ENCODE measurements around the gene PDE4D.
A peak's percentile ranks its signal among the peaks of the same experiment; 100 is the strongest.

PDE4D gene

GRCh38 chr5:59830536-59831200 lies 62.9 kb downstream of the PDE4D start:
- DNase-seq: no peak
- Mint-ChIP-seq H3K27ac (no peak overlapping the region), H3K4me1 (no peaks in the 10 kb centered on the region), H3K36me3 (no peaks in the 10 kb centered on the region), H3K27me3 (no peaks in the 10 kb centered on the region), H3K9me3 (no peaks in the 10 kb centered on the region), H3K4me3 (no peak overlapping the region)
- no peak for ATAC-seq (replicated peaks)

- Mint-ChIP-seq H3K4me3 (no peak overlapping the region), H3K9me3 (no peaks in the 10 kb centered on the region), H3K36me3 (no peaks in the 10 kb centered on the region), H3K27me3 (no peaks in the 10 kb centered on the region), H3K4me1 (no peaks in the 10 kb centered on the region), H3K27ac (no peak overlapping the region)
- DNase-seq (no peak), ATAC-seq (replicated peaks) (no peak)
These were observed 63.6 kb downstream of the PDE4D start for GRCh38 chr5:59829922-59830321.

GRCh38 chr5:59829386-59829785 lies 64.1 kb downstream of the PDE4D start:
- no peak overlapping the region for H3K4me3 Mint-ChIP-seq
- DNase-seq (no peak), ATAC-seq (replicated peaks) (no peak)
- H3K36me3 Mint-ChIP-seq: no peaks in the 10 kb centered on the region
- no peaks in the 10 kb centered on the region for H3K4me1 Mint-ChIP-seq
- no peak overlapping the region for H3K27ac Mint-ChIP-seq
- H3K9me3 Mint-ChIP-seq: no peaks in the 10 kb centered on the region
- no peaks in the 10 kb centered on the region for H3K27me3 Mint-ChIP-seq

- Mint-ChIP-seq H3K27me3 (no peaks in the 10 kb centered on the region), H3K4me1 (no peaks in the 10 kb centered on the region), H3K9me3 (no peaks in the 10 kb centered on the region), H3K4me3 (no peak overlapping the region), H3K36me3 (no peaks in the 10 kb centered on the region), H3K27ac (no peak overlapping the region)
- ATAC-seq (replicated peaks): no peak
- no peak for DNase-seq
These were observed 64.9 kb downstream of the PDE4D start for GRCh38 chr5:59828623-59829022.

- no peaks in the 10 kb centered on the region for H3K27me3 Mint-ChIP-seq
These were observed 66.5 kb downstream of the PDE4D start for GRCh38 chr5:59826996-59827395.

GRCh38 chr5:59823420-59823819 lies 70.1 kb downstream of the PDE4D start:
- H3K27ac Mint-ChIP-seq: no peak overlapping the region
- ATAC-seq (replicated peaks): no peak
- no peaks in the 10 kb centered on the region for H3K36me3 Mint-ChIP-seq
- no peaks in the 10 kb centered on the region for H3K4me1 Mint-ChIP-seq
- no peaks in the 10 kb centered on the region for H3K9me3 Mint-ChIP-seq
- no peak for DNase-seq
- H3K4me3 Mint-ChIP-seq: no peak overlapping the region
- no peaks in the 10 kb centered on the region for H3K27me3 Mint-ChIP-seq

More at GRCh38 chr5:59826996-59827395, 66.5 kb downstream of the PDE4D start:
- no peaks in the 10 kb centered on the region for H3K36me3 Mint-ChIP-seq
- no peak overlapping the region for H3K4me3 Mint-ChIP-seq
- DNase-seq: no peak
- no peak for ATAC-seq (replicated peaks)
- no peak overlapping the region for H3K27ac Mint-ChIP-seq
- no peaks in the 10 kb centered on the region for H3K9me3 Mint-ChIP-seq
- H3K4me1 Mint-ChIP-seq: no peaks in the 10 kb centered on the region

GRCh38 chr5:59819806-59820205 lies 73.7 kb downstream of the PDE4D start:
- ATAC-seq (replicated peaks): no peak
- no peaks in the 10 kb centered on the region for H3K27me3 Mint-ChIP-seq
- DNase-seq: no peak

GRCh38 chr5:59817536-59817935 lies 76.0 kb downstream of the PDE4D start:
- ATAC-seq (replicated peaks) (no peak), DNase-seq (no peak)
- Mint-ChIP-seq H3K4me3 (no peak overlapping the region), H3K27ac (no peak overlapping the region), H3K27me3 (no peaks in the 10 kb centered on the region), H3K4me1 (no peaks in the 10 kb centered on the region), H3K36me3 (no peaks in the 10 kb centered on the region), H3K9me3 (no peaks in the 10 kb centered on the region)

More at GRCh38 chr5:59819806-59820205, 73.7 kb downstream of the PDE4D start:
- H3K4me3 Mint-ChIP-seq: no peak overlapping the region
- H3K9me3 Mint-ChIP-seq: no peaks in the 10 kb centered on the region
- no peak overlapping the region for H3K27ac Mint-ChIP-seq
- no peaks in the 10 kb centered on the region for H3K36me3 Mint-ChIP-seq
- H3K4me1 Mint-ChIP-seq: no peaks in the 10 kb centered on the region

GRCh38 chr5:59816654-59817300 lies 76.7 kb downstream of the PDE4D start:
- ATAC-seq (replicated peaks) (no peak), DNase-seq (no peak)
- Mint-ChIP-seq H3K36me3 (no peaks in the 10 kb centered on the region), H3K27ac (no peak overlapping the region), H3K4me1 (no peaks in the 10 kb centered on the region), H3K9me3 (no peaks in the 10 kb centered on the region), H3K4me3 (no peak overlapping the region), H3K27me3 (no peaks in the 10 kb centered on the region)

GRCh38 chr5:59814537-59814872 lies 79.0 kb downstream of the PDE4D start:
- Mint-ChIP-seq H3K9me3 (no peaks in the 10 kb centered on the region), H3K36me3 (no peaks in the 10 kb centered on the region), H3K27me3 (no peaks in the 10 kb centered on the region), H3K4me1 (peaks cover 3 to 5% of the 10 kb centered on the region in 2 donors), H3K27ac (no peak overlapping the region), H3K4me3 (no peak overlapping the region)
- no peak for ATAC-seq (replicated peaks)
- no peak for DNase-seq

GRCh38 chr5:59813761-59814536 lies 79.6 kb downstream of the PDE4D start:
- no peaks in the 10 kb centered on the region for H3K9me3 Mint-ChIP-seq
- H3K36me3 Mint-ChIP-seq: no peaks in the 10 kb centered on the region
- ATAC-seq (replicated peaks): peak; percentile 72 to 75
- no peaks in the 10 kb centered on the region for H3K27me3 Mint-ChIP-seq
- peaks cover 3 to 5% of the 10 kb centered on the region in 2 donors for H3K4me1 Mint-ChIP-seq
- peak; percentile 32 for DNase-seq
- H3K27ac Mint-ChIP-seq: no peak overlapping the region
- H3K4me3 Mint-ChIP-seq: peak overlapping the region in 1 of 2 donors; percentile 46

- no peaks in the 10 kb centered on the region for H3K27me3 Mint-ChIP-seq
These were observed 83.5 kb downstream of the PDE4D start for GRCh38 chr5:59810041-59810440.

GRCh38 chr5:59807806-59808205 lies 85.7 kb downstream of the PDE4D start:
- H3K4me3 Mint-ChIP-seq: no peak overlapping the region
- peaks cover 3 to 5% of the 10 kb centered on the region in 2 donors for H3K4me1 Mint-ChIP-seq
- H3K9me3 Mint-ChIP-seq: no peaks in the 10 kb centered on the region
- DNase-seq: no peak
- H3K36me3 Mint-ChIP-seq: no peaks in the 10 kb centered on the region
- no peak for ATAC-seq (replicated peaks)
- no peak overlapping the region for H3K27ac Mint-ChIP-seq
- no peaks in the 10 kb centered on the region for H3K27me3 Mint-ChIP-seq

More at GRCh38 chr5:59810041-59810440, 83.5 kb downstream of the PDE4D start:
- Mint-ChIP-seq H3K36me3 (no peaks in the 10 kb centered on the region), H3K27ac (no peak overlapping the region), H3K4me1 (peaks cover 3 to 5% of the 10 kb centered on the region in 2 donors), H3K4me3 (peak overlapping the region; percentile 76 to 85), H3K9me3 (no peaks in the 10 kb centered on the region)
- DNase-seq (peak; percentile 45), ATAC-seq (replicated peaks) (peak; percentile 67 to 72)

GRCh38 chr5:59800347-59800893 lies 93.1 kb downstream of the PDE4D start:
- peak in 1 of 2 donors; percentile 2 for ATAC-seq (replicated peaks)
- H3K27me3 Mint-ChIP-seq: no peaks in the 10 kb centered on the region
- no peaks in the 10 kb centered on the region for H3K36me3 Mint-ChIP-seq
- peaks cover 5% of the 10 kb centered on the region in 2 donors for H3K4me1 Mint-ChIP-seq
- no peak for DNase-seq
- no peak overlapping the region for H3K27ac Mint-ChIP-seq
- no peaks in the 10 kb centered on the region for H3K9me3 Mint-ChIP-seq
- H3K4me3 Mint-ChIP-seq: no peak overlapping the region

Data from stimulated activated naive B cell treated with anti-CD40 and anti-IgM and Interleukin-4, amounts not matched to agents 10 μg/mL and 1 μg/mL and 100 μg/mL, for 72 hours (primary cell).